HepG2 (cell line): Measurements from ENCODE around the gene HIPK4. TPM values are rescaled to one million over a fixed set of nuclear protein-coding genes. Genes with fewer than 3 reads are reported as not detected.
A peak's percentile ranks its signal among the peaks of the same experiment; 100 is the strongest.

ENCODE experiments used
- BHLHE40 ChIP-seq: IDR thresholded peaks from 2 replicates; pipeline ENCODE4 v1.6.1; 2011; ENCODE audit warnings: low read length, improper control_type of control experiment
- FOXP1 ChIP-seq, 2 experiments: fragments of 450-650 bp in 1 of 2; IDR thresholded peaks; 2 replicates each; pipeline ENCODE4 v1.6.1; 2017 to 2018; ENCODE audit warnings: antibody characterized with exemption in 1 of 2
- GTF2F1 ChIP-seq: fragments of 150-350 bp; IDR thresholded peaks from 2 replicates; pipeline ENCODE4 v1.6.1; 2014; ENCODE audit warnings: low read length
- HMG20B ChIP-seq: conservative IDR thresholded peaks from 2 replicates; pipeline ENCODE4 v1.6.1; 2016; ENCODE audit warnings: missing genetic modification reagents, missing compliant biosample characterization
- HMGXB3 ChIP-seq: sonication (generic); formaldehyde crosslinking; IDR thresholded peaks from 2 replicates; pipeline ENCODE4 v1.4.0; 2020; ENCODE audit warnings: missing genetic modification reagents, borderline replicate concordance
- MEIS2 ChIP-seq: sonication (generic); formaldehyde crosslinking; IDR thresholded peaks from 2 replicates; pipeline ENCODE4 v1.9.0; 2021; ENCODE audit warnings: mild to moderate bottlenecking, missing genetic modification reagents
- POGZ ChIP-seq: sonication (generic); formaldehyde crosslinking; IDR thresholded peaks from 2 replicates; pipeline ENCODE4 v1.4.0; 2020; ENCODE audit warnings: mild to moderate bottlenecking, missing genetic modification reagents
- RAD51 ChIP-seq: fragments of 450-650 bp; IDR thresholded peaks from 2 replicates; pipeline ENCODE4 v1.6.1; 2016; ENCODE audit warnings: borderline replicate concordance
- SMYD3 ChIP-seq: sonication (generic); formaldehyde crosslinking; IDR thresholded peaks from 2 replicates; pipeline ENCODE4 v1.8.1; 2023; ENCODE audit warnings: mild to moderate bottlenecking, missing genetic modification reagents
- TCF7L2 ChIP-seq: IDR thresholded peaks from 2 replicates; pipeline ENCODE4 v1.6.1; 2011; ENCODE audit warnings: mild to moderate bottlenecking, low read depth, low read length, moderate library complexity
- THAP11 ChIP-seq: IDR thresholded peaks from 2 replicates; pipeline ENCODE4 v1.6.1; 2016; ENCODE audit warnings: missing biosample characterization, missing genetic modification reagents
- YEATS4 ChIP-seq: sonication (generic); formaldehyde crosslinking; IDR thresholded peaks from 2 replicates; pipeline ENCODE4 v1.4.0; 2020; ENCODE audit warnings: missing genetic modification reagents, borderline replicate concordance
- ZBTB21 ChIP-seq: sonication (generic); formaldehyde crosslinking; IDR thresholded peaks from 2 replicates; pipeline ENCODE4 v1.4.0; 2020; ENCODE audit warnings: missing genetic modification reagents
- ZBTB25 ChIP-seq: IDR thresholded peaks from 2 replicates; pipeline ENCODE4 v1.6.1; 2018; ENCODE audit warnings: missing genetic modification reagents
- ZC3H4 ChIP-seq: sonication (generic); formaldehyde crosslinking; IDR thresholded peaks from 2 replicates; pipeline ENCODE4 v1.4.0; 2020; ENCODE audit warnings: missing genetic modification reagents, borderline replicate concordance
- ZFP90 ChIP-seq: sonication (generic); formaldehyde crosslinking; IDR thresholded peaks from 2 replicates; pipeline ENCODE4 v1.8.0; 2022; ENCODE audit warnings: missing genetic modification reagents, mild to moderate bottlenecking, inconsistent platforms, borderline replicate concordance
- ZNF256 ChIP-seq: sonication (generic); formaldehyde crosslinking; conservative IDR thresholded peaks from 2 replicates; pipeline ENCODE4 v1.4.0; 2020; ENCODE audit warnings: missing genetic modification reagents
- ZNF883 ChIP-seq: sonication (generic); formaldehyde crosslinking; IDR thresholded peaks from 2 replicates; pipeline ENCODE4 v1.5.1; 2020; ENCODE audit warnings: mild to moderate bottlenecking, missing genetic modification reagents; ENCODE audit errors: not compliant biosample characterization
- polyA plus RNA-seq, 8 experiments: library from polyadenylated mRNA; depleted of rRNA in 3 of 8; stranded (reverse) in 7 of 8; unstranded in 1 of 8; fragments of >200 nt; fragmentation: Illumina TruSeq in 4 of 8; extraction: Trizol in 4 of 8; gene quantifications; 2 replicates each; pipeline versions ENCODE4 v1.2.1 to v1.2.3, GENCODE V29; 2011 to 2016; ENCODE audit warnings: low read depth in 4 of 8, missing spikeins in 1 of 8, mixed read lengths in 1 of 8; ENCODE audit not compliant: insufficient read depth in 1 of 8
- total RNA-seq, 5 experiments: library from RNA; depleted of rRNA; stranded (reverse); fragments of >200 nt; fragmentation: Illumina TruSeq; extraction: Trizol; gene quantifications; 2 replicates each; pipeline ENCODE4 v1.2.3, GENCODE V29; 2016; ENCODE audit warnings: low read depth in 1 of 5
- TF ChIP-seq, protein P1 (sequence below): IDR thresholded peaks from 2 replicates; pipeline ENCODE4 v1.6.1; 2016; ENCODE audit warnings: control low read depth
- TF ChIP-seq, protein P2 (sequence below): sonication (generic); formaldehyde crosslinking; IDR thresholded peaks from 2 replicates; pipeline ENCODE4 v1.9.0; 2021; ENCODE audit warnings: missing genetic modification reagents, mild to moderate bottlenecking, borderline replicate concordance
- TF ChIP-seq, protein P3 (sequence below): sonication (generic); formaldehyde crosslinking; IDR thresholded peaks from 2 replicates; pipeline ENCODE4 v1.4.0; 2020; ENCODE audit warnings: missing genetic modification reagents, borderline replicate concordance

Gene HIPK4
- total and polyA plus RNA-seq, 2 of the 13 experiments (the other 11 are each of a cell fraction or from before 2014, with no cell fraction given) = 0.03 TPM; not detected in 1

- TF ChIP-seq, protein P1, sequence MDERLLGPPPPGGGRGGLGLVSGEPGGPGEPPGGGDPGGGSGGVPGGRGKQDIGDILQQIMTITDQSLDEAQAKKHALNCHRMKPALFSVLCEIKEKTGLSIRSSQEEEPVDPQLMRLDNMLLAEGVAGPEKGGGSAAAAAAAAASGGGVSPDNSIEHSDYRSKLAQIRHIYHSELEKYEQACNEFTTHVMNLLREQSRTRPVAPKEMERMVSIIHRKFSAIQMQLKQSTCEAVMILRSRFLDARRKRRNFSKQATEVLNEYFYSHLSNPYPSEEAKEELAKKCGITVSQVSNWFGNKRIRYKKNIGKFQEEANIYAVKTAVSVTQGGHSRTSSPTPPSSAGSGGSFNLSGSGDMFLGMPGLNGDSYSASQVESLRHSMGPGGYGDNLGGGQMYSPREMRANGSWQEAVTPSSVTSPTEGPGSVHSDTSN = no peak
- TF ChIP-seq YEATS4 (CRISPR knock-in tag) (peak; percentile 67; the same call in 1 of the 2 replicates), ZC3H4 (CRISPR knock-in tag) (no peak), ZBTB21 (no peak), HMGXB3 (CRISPR knock-in tag) (no peak), ZNF883 (CRISPR knock-in tag) (peak; percentile 30), RAD51 (no peak), POGZ (CRISPR knock-in tag) (no peak; the same call in none of the 2 replicates), TCF7L2 (no peak), BHLHE40 (0 out of 2 replicates have a peak, but pooled peaks have one; percentile 13), GTF2F1 (no peak), THAP11 (CRISPR knock-in tag) (peak; percentile 78), MEIS2 (no peak), ZBTB25 (no peak), HMG20B (CRISPR knock-in tag) (no peak), SMYD3 (CRISPR knock-in tag) (no peak), FOXP1 (IDR thresholded peaks at IDR 0.05) (no peak), FOXP1 (CRISPR knock-in tag; IDR thresholded peaks at IDR 0.05) (no peak), ZFP90 (no peak; the same call in 1 of the 2 replicates), ZNF256 (CRISPR knock-in tag) (no peak)
- TF ChIP-seq, protein P2, sequence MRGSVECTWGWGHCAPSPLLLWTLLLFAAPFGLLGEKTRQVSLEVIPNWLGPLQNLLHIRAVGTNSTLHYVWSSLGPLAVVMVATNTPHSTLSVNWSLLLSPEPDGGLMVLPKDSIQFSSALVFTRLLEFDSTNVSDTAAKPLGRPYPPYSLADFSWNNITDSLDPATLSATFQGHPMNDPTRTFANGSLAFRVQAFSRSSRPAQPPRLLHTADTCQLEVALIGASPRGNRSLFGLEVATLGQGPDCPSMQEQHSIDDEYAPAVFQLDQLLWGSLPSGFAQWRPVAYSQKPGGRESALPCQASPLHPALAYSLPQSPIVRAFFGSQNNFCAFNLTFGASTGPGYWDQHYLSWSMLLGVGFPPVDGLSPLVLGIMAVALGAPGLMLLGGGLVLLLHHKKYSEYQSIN (CRISPR knock-in tag) = no peak
- TF ChIP-seq, protein P3, sequence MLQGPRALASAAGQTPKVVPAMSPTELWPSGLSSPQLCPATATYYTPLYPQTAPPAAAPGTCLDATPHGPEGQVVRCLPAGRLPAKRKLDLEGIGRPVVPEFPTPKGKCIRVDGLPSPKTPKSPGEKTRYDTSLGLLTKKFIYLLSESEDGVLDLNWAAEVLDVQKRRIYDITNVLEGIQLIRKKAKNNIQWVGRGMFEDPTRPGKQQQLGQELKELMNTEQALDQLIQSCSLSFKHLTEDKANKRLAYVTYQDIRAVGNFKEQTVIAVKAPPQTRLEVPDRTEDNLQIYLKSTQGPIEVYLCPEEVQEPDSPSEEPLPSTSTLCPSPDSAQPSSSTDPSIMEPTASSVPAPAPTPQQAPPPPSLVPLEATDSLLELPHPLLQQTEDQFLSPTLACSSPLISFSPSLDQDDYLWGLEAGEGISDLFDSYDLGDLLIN (CRISPR knock-in tag) = no peak
Measured at GRCh38 chr19:40425450-40426287, 35.7 kb upstream of the HIPK4 start, which contains the start of gene SERTAD1 (continued).
